ENCODE measurements around the gene TTC39B.
A peak's percentile ranks its signal among the peaks of the same experiment; 100 is the strongest.

GRCh38 chr9:15332939-15333338 lies 25.9 kb upstream of the TTC39B start:
- TF ChIP-seq, protein P1, sequence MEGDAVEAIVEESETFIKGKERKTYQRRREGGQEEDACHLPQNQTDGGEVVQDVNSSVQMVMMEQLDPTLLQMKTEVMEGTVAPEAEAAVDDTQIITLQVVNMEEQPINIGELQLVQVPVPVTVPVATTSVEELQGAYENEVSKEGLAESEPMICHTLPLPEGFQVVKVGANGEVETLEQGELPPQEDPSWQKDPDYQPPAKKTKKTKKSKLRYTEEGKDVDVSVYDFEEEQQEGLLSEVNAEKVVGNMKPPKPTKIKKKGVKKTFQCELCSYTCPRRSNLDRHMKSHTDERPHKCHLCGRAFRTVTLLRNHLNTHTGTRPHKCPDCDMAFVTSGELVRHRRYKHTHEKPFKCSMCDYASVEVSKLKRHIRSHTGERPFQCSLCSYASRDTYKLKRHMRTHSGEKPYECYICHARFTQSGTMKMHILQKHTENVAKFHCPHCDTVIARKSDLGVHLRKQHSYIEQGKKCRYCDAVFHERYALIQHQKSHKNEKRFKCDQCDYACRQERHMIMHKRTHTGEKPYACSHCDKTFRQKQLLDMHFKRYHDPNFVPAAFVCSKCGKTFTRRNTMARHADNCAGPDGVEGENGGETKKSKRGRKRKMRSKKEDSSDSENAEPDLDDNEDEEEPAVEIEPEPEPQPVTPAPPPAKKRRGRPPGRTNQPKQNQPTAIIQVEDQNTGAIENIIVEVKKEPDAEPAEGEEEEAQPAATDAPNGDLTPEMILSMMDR (IDR thresholded peaks at IDR 0.05; ENCODE audit: low read depth, low read length, missing input control) = peak; percentile 2
- TF ChIP-seq RXRA (IDR thresholded peaks at IDR 0.05) (peak in 1 of 2 donors; percentile 32), TAF1 (conservative IDR thresholded peaks at IDR 0.05) (no peak), SP1 (IDR thresholded peaks at IDR 0.05) (no peak), YY1 (IDR thresholded peaks at IDR 0.05) (no peak), JUND (IDR thresholded peaks at IDR 0.05) (peak in 1 of 2 donors; percentile 10), FOXA1 (IDR thresholded peaks at IDR 0.05) (peak; percentile 43)
- TF ChIP-seq, protein P2, sequence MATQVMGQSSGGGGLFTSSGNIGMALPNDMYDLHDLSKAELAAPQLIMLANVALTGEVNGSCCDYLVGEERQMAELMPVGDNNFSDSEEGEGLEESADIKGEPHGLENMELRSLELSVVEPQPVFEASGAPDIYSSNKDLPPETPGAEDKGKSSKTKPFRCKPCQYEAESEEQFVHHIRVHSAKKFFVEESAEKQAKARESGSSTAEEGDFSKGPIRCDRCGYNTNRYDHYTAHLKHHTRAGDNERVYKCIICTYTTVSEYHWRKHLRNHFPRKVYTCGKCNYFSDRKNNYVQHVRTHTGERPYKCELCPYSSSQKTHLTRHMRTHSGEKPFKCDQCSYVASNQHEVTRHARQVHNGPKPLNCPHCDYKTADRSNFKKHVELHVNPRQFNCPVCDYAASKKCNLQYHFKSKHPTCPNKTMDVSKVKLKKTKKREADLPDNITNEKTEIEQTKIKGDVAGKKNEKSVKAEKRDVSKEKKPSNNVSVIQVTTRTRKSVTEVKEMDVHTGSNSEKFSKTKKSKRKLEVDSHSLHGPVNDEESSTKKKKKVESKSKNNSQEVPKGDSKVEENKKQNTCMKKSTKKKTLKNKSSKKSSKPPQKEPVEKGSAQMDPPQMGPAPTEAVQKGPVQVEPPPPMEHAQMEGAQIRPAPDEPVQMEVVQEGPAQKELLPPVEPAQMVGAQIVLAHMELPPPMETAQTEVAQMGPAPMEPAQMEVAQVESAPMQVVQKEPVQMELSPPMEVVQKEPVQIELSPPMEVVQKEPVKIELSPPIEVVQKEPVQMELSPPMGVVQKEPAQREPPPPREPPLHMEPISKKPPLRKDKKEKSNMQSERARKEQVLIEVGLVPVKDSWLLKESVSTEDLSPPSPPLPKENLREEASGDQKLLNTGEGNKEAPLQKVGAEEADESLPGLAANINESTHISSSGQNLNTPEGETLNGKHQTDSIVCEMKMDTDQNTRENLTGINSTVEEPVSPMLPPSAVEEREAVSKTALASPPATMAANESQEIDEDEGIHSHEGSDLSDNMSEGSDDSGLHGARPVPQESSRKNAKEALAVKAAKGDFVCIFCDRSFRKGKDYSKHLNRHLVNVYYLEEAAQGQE (IDR thresholded peaks at IDR 0.05) = no peak
